Dedifferentiated amniotic fluid mesenchymal stem cell (primary cell): Measurements from ENCODE around the gene SHISA8.

Source experiments
- DNase-seq: peaks from one replicate; pipeline ENCODE4 v3.0.0-alpha.2; 2016; ENCODE audit errors: extremely low spot score

SHISA8 gene

DNA sequence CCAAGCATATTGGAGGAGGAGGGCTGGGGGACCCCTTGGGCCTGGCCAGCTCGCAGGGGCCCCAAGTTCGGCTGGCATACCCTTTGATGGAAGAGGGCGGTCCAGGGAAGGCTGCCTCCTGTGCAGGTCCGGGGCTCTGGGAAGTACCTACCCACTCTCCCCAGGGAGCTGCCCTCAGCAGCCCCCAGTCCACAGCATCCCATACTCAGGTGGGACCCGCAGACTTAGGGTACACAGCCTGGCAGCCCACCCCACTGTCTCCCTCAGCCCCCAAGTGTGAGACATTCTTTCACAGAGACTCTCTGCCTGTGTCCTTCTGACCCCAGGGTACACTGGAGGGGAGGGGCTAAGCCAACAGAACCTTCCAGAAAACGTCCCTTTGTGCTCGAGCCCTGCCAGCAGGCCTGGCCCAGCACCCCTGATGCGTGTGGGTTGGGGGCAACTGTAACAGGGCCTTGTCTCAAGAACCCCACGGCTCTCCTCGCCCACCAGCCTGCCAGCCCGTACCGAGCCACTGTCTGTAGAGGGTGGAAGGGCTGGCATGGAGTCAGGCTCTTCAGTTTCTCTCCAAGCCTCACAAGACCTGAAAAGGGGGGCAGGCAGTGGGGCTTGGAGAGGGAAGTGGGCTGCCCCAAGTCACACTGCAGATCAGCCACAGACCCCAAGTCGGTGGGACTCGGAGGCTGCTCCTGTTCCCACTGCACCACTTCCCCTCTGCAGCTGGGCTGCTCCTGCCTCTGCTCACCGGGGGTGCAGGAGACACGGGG, 18.7 kb upstream of the SHISA8 start:
- no peak for DNase-seq

DNA sequence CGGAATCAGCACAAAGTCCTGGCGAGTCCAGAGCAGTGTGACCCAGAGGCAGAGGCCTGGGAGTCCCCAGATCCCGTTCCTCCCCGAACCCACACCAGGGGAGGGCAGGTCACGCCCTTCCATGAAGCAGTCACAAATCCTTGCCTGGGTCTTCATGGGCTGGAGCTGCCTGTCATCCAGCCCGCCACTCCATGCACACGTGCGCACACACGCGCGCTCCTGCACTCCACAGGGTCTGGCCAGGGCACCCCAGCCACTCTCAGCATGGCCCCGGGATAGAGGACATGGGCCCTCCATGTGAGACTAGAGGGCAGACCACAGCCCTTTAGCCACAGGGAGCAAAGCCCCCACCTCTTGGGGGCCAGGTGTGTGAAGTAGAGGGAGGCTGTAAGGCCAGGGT, 17.5 kb upstream of the SHISA8 start:
- DNase-seq = no peak

- no peak for DNase-seq
These were observed 16.9 kb upstream of the SHISA8 start for GRCh38 chr22:41931701-41932269.

- DNase-seq = no peak
These were observed 14.5 kb upstream of the SHISA8 start for GRCh38 chr22:41929418-41929810.

- no peak for DNase-seq
These were observed 13.9 kb upstream of the SHISA8 start for GRCh38 chr22:41928593-41929417.

DNA sequence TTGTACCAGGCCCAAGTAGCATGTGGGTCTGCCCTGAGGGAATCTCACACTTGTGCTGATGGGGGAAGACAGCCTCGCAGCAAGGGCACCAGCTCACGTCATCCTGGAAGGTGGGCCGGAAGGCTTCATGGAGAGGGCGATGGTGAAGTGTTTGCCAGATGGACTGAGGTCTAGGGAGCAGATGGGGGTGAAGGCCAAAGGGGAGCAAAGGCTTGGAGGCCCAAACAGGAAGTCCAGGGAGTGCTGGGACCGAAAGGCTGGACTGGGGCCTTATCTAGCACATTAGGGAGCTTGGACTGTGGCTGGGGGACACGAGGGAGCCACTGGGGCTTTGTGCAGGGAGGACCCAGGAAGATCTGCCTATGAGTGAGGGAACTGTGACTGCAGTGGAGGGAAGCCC, 12.9 kb upstream of the SHISA8 start:
- DNase-seq = no peak

GRCh38 chr22:41925783-41926460, 11.0 kb upstream of the SHISA8 start:
- DNase-seq = no peak

- no peak for DNase-seq
These were observed 8.9 kb upstream of the SHISA8 start for GRCh38 chr22:41923595-41924276.

- DNase-seq = no peak
These were observed 8.2 kb upstream of the SHISA8 start for GRCh38 chr22:41922940-41923594.

DNA sequence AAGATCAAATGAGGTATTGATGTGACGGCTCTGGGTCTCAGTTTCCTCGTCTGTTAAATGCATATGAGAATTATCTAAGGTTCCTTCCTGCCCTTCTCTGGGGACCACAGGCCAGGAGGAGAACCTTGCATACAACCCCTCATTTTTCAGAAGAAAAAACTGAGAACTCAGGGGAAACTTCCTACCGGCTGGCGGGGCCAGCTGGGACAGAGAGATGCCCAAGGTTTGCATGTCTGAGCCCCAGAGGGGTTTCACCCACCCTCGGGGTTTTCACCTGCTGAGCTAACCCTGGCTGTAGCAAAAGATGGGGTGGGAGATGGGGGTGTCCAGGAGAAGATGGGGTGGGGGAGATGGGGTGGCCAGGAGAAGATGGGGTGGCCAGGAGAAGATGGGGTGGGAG, 7.5 kb upstream of the SHISA8 start:
- no peak for DNase-seq

GRCh38 chr22:41920271-41920976, 5.5 kb upstream of the SHISA8 start:
- DNase-seq = no peak

GRCh38 chr22:41919357-41920224, 4.7 kb upstream of the SHISA8 start:
- no peak for DNase-seq

GRCh38 chr22:41917903-41918791, 3.3 kb upstream of the SHISA8 start:
- no peak for DNase-seq

DNA sequence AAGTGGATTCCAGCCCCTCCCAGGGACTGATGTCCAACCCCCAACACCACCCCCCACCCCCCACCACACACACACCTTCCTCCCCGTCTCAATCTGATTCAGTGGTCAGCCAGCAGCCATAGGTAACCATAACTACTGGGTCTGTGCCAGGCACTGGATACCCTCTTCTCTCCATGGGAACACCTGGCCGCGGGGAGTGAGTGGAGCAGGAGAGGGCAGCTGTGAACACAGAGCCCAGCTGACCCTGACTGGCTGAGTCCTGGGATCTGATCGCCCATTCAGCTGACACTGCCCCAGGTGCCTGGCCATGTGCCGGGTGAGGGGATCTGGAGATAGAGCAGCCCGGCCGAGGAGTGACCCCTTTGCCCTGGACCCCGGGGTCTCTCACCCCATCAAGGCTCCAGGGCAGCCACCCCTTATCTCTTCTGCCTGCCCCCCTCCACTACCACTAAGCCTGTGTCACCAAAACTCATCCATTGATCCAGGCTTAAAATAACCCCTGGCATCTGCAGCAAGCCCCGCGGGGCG, 2.6 kb upstream of the SHISA8 start:
- no peak for DNase-seq

GRCh38 chr22:41916745-41917358, 2.0 kb upstream of the SHISA8 start:
- DNase-seq = no peak

DNA sequence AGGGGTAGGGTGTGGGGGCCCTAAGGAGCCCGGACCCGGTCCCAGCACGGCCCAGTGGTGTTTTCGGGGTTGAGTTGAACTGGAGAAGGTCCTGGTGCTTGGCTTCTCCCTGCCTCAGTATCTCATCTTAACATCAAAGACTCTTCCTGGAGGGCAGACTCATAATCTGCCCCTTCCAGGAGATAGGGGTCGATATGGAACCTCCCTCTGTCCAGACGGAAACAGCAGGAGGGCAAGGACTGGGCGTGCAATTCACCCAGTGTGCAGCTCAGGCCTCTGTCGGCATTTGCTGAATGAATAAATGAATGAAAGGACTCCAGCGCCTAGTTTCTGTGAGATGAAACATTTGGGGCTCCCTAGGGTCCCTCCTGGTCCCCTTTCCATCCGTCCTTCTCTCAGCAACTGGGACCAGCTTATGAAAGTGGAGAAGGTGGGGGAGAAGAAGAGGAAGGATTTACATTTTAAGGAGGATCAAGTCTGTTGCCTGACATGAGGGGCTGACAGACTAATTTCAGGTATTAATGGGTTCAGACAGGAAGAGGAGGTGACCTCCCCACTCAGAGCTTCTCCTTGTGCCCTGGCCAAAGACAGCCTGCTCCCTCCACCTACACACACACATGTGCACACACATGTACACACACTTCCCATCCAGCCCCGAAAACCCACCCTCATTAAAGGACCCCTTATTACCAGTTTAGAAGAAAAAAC, 1.1 kb upstream of the SHISA8 start:
- no peak for DNase-seq

DNA sequence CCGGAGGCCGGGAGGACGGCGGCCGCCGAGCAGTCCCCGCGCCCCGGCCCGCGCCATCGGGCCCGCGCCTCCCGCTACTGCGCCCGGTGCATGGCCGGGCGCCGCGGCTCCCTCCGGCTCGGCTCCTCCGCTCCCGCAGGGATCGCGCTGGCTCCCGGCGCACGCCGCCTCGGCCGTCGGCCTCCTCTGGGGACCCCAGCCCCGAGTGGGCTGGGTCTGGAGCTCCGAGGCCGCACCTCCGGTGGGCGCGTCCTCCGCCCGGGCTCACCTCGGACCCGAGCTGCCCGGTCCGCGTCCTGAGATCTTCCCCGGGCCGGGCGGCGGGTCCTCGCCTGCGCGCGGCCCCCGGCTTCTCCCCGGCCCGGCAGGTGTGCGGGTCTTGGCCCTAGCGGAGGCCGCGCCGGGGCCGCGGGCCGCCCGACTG, 251 bp downstream of the SHISA8 start:
- no peak for DNase-seq
